Left lung (tissue), 10 donors: ENCODE data around the gene TMPRSS2. TPM values are rescaled to one million over a fixed set of nuclear protein-coding genes. Genes with fewer than 3 reads are reported as not detected.

ENCODE experiments used
- ATAC-seq: fragments of 200-7000 bp; cut with Tn5 transposase; one replicate; pipeline ENCODE4 v1.9.1; 2020; ENCODE audit warnings: moderate library complexity
- DNase-seq, 4 donors: peaks; one replicate each; pipeline ENCODE4 v3.0.0-alpha.2; 2013 to 2020
- H3K27ac ChIP-seq, 2 donors: fragments of 200-600 bp; sonication (generic) in 1 of 2; one replicate each; pipeline versions ENCODE4 v1.5.0 to v1.8.0; 2020 to 2021
- H3K27me3 ChIP-seq, 2 donors: fragments of 200-600 bp; sonication (generic) in 1 of 2; one replicate each; pipeline versions ENCODE4 v1.5.0 to v1.8.0; 2020 to 2021
- H3K36me3 ChIP-seq, 2 donors: fragments of 200-600 bp; sonication (generic) in 1 of 2; one replicate each; pipeline versions ENCODE4 v1.5.0 to v1.8.0; 2020 to 2021
- H3K4me1 ChIP-seq, 2 donors: fragments of 200-600 bp; one replicate each; pipeline ENCODE4 v1.8.0; 2021
- H3K4me3 ChIP-seq, 2 donors: fragments of 200-600 bp; sonication (generic) in 1 of 2; one replicate each; pipeline versions ENCODE4 v1.5.0 to v1.8.0; 2020 to 2021; ENCODE audit warnings: mild to moderate bottlenecking in 1 of 2
- H3K9me3 ChIP-seq, 2 donors: fragments of 200-600 bp; sonication (generic) in 1 of 2; one replicate each; pipeline versions ENCODE4 v1.5.0 to v1.8.0; 2020 to 2021
- intact Hi-C, 2 donors: fragments of 100-400 bp; cut with DNase I; formaldehyde crosslinking; loops; one replicate each; pipeline versions ENCODE4 v1.11.2 to v1.14.2; 2022
- polyA plus RNA-seq, 6 donors: library from polyadenylated mRNA; unstranded; fragments of 120-200 nt; gene quantifications; one replicate each; pipeline ENCODE4 v1.2.1, GENCODE V29; 2013; ENCODE audit not compliant: insufficient read length in 6 of 6
- total RNA-seq, 2 donors: library from RNA; stranded (reverse); fragmentation: NEBNext Ultra II Directional; extraction: Animal tissue kit (Norgen Biotek cat#: 25700); gene quantifications; one replicate each; pipeline ENCODE4 v1.2.1, GENCODE V29; 2021
- TF ChIP-seq, protein P1 (sequence below), 2 donors: fragments of 200-600 bp; sonication (generic) in 1 of 2; IDR thresholded peaks; one replicate each; pipeline versions ENCODE4 v1.5.0 to v1.8.0; 2021; ENCODE audit warnings: antibody characterized with exemption in 2 of 2
- donor health status: DM: no; HTN: yes; CAD: no.
- donor health status: DM: no; HTN: no; CAD: no.

The TMPRSS2 gene
- total and polyA plus RNA-seq, 8 donors = 38.2 to 137 (median 52.7) TPM

DNA sequence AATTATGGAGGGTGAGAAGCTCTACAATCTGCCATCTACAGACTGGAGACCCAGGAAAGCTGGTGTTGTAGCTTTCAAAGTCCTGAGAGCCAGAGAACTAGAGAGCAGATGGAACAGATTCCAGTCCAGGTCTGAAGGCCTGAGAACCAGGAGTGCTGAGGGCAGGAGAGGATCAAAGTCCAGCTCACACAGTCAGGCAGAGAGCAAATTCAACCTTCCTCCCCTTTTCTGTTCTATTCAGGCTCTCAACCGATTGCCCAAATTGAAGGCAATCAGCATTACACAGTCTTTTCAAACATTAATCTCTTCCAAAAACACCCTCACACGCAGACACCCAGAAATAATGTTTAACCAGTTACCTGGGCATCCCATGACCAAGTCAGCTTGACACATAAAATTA is 2.5 kb upstream of the TMPRSS2 start:
- ATAC-seq = no peak
- intact Hi-C loops = no loop called here
- H3K4me1 ChIP-seq = peaks cover 0 to 4% of the 10 kb centered on the region in 2 donors
- H3K36me3 ChIP-seq = no peaks in the 10 kb centered on the region
- peaks cover 24 to 58% of the 10 kb centered on the region in 2 donors for H3K27me3 ChIP-seq
- TF ChIP-seq, protein P1, sequence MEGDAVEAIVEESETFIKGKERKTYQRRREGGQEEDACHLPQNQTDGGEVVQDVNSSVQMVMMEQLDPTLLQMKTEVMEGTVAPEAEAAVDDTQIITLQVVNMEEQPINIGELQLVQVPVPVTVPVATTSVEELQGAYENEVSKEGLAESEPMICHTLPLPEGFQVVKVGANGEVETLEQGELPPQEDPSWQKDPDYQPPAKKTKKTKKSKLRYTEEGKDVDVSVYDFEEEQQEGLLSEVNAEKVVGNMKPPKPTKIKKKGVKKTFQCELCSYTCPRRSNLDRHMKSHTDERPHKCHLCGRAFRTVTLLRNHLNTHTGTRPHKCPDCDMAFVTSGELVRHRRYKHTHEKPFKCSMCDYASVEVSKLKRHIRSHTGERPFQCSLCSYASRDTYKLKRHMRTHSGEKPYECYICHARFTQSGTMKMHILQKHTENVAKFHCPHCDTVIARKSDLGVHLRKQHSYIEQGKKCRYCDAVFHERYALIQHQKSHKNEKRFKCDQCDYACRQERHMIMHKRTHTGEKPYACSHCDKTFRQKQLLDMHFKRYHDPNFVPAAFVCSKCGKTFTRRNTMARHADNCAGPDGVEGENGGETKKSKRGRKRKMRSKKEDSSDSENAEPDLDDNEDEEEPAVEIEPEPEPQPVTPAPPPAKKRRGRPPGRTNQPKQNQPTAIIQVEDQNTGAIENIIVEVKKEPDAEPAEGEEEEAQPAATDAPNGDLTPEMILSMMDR (IDR thresholded peaks at IDR 0.05) = no peak
- H3K9me3 ChIP-seq = no peaks in the 10 kb centered on the region
- no peak for DNase-seq
- no peak overlapping the region for H3K27ac ChIP-seq
- no peak overlapping the region for H3K4me3 ChIP-seq

DNA sequence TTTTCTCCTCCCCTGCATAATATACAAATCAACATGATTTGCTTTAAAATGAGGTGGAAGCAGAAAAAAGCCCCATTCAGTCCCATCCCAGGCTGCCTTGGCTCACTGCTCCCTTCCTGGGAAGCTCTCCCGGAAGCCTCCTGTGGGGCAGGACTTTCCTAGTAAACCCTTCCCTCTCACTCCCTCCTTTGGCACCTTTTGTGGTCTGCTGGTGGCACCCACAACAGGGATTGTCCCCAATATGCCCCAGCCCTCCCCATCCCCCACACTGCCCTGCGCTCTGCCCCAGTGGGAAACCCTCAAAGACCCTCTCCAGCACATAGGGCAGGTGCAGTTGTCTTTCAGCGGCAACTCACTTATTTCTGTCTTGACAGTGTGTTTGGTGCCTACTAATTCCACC is 1.8 kb upstream of the TMPRSS2 start:
- Histone ChIP-seq H3K36me3 (no peaks in the 10 kb centered on the region), H3K27ac (no peak overlapping the region), H3K27me3 (peaks cover 24 to 65% of the 10 kb centered on the region in 2 donors), H3K9me3 (no peaks in the 10 kb centered on the region), H3K4me1 (peaks cover 0 to 4% of the 10 kb centered on the region in 2 donors), H3K4me3 (no peak overlapping the region)
- TF ChIP-seq, protein P1 (IDR thresholded peaks at IDR 0.05) = no peak
- ATAC-seq = no peak
- intact Hi-C loops = no loop called here
- no peak for DNase-seq

- H3K4me1 ChIP-seq = peaks cover 0 to 4% of the 10 kb centered on the region in 2 donors
- H3K36me3 ChIP-seq = no peaks in the 10 kb centered on the region
- TF ChIP-seq, protein P1 (IDR thresholded peaks at IDR 0.05) = no peak
- intact Hi-C loops = no loop called here
- ATAC-seq = no peak
- no peak overlapping the region for H3K27ac ChIP-seq
- no peaks in the 10 kb centered on the region for H3K9me3 ChIP-seq
- H3K4me3 ChIP-seq = no peak overlapping the region
- H3K27me3 ChIP-seq = peaks cover 24 to 71% of the 10 kb centered on the region in 2 donors
- DNase-seq = no peak
Observed at GRCh38 chr21:41509145-41509496, 1.2 kb upstream of the TMPRSS2 start.

DNA sequence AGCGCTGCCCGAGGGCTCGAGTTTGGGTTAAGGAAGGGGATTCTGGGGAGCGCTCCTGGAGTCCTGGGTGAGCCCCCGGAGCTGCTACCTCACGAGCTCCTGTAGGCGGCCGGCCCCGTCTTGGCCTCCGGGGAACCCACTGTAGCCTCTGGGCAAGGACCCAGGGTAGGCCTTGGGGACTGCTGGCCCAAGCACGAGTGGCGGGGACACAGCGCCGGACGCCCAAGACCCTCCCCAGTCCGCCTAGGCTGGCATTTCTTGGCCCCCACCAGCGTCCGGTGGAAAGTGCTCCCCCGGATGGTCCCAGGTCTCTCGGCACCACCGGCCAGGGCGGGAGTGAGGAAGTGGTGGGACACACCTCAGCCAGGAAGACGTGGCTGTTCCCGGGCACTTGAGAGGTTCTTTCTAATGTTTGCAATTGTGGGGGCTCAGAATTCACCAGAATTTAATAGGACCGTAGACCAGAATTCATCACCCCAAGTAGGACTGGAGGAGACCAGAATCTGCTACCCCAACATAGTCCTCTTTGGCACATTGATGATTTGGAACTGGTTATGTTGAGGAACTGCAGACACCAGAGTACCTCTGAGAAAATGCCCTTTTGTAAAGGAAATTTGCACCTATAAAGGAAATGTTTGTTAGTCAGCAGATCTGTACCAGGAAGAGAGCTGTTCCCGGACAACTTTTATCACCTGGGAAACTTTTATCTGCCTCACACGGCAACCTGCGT is 622 bp upstream of the TMPRSS2 start:
- peaks cover 24 to 76% of the 10 kb centered on the region in 2 donors for H3K27me3 ChIP-seq
- H3K36me3 ChIP-seq = no peaks in the 10 kb centered on the region
- H3K4me3 ChIP-seq = peak overlapping the region; percentile 34 to 50
- DNase-seq = no peak
- ATAC-seq = peak; percentile 31
- H3K4me1 ChIP-seq = peaks cover 0 to 4% of the 10 kb centered on the region in 2 donors
- TF ChIP-seq, protein P1 (IDR thresholded peaks at IDR 0.05) = no peak
- peak overlapping the region; percentile 39 to 60 for H3K27ac ChIP-seq
- no peaks in the 10 kb centered on the region for H3K9me3 ChIP-seq
- intact Hi-C loops = no loop called here

DNA sequence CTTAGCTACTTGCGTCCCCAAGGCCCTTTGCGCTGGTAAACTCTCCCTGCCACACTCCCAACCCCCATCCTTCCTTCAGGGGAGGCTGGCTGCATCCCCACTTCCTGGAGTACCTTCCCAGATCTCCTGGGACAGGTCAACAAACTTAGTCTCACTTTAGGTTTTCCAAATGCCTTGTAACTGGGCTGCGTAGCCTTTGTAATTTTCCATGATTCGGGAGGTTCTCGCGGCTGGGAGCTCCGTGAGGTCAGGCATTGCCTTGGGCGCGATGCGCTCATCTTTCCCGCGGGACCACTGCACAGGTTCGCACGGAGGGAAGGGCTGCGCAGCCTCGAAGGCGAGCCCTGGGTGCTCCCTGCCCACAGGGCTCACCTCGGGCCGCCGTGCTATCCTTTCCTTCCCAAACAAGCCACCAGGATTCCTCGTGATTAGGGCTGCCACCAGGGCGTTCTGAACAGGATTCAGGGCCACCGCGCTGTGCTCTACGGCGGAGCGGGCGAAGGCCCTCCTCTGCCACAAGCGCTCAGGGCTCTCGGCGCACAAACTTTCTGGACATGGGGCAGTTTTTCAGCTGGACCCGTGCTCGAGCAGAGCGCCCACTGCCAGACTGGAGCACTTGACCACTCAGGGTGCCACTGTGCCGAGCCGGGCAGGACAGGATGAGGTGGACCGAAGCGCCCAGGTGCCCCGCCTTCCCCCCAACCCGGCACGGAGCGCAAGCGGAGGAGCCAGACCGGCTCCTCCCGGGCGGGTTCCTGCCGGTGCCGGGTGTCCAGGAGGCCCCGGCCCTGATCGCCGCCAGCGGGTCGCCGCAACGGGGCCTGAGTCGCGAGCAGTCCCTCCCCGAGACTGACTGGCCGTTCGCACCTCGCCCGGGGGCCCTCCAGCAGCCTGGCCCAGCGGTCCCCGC is 1.1 kb downstream of the TMPRSS2 start:
- Histone ChIP-seq H3K27me3 (peaks cover 24 to 87% of the 10 kb centered on the region in 2 donors), H3K36me3 (no peaks in the 10 kb centered on the region), H3K4me3 (peak overlapping the region; percentile 34 to 50), H3K9me3 (no peaks in the 10 kb centered on the region), H3K27ac (peak overlapping the region; percentile 60 to 82), H3K4me1 (peaks cover 0 to 9% of the 10 kb centered on the region in 2 donors)
- ATAC-seq = peak; percentile 36
- intact Hi-C loops = no loop called here
- DNase-seq = peak in 1 of 4 donors; percentile 84
- TF ChIP-seq, protein P1 (IDR thresholded peaks at IDR 0.05) = no peak
